ENCODE measurements around the gene LPO.

The LPO gene

GRCh38 chr17:58315750-58316149, 77.4 kb downstream of the LPO start:
- H3K36me3 ChIP-seq (replicated peaks), result no peaks in the 10 kb centered on the region
- DNase-seq, result no peak
- no peaks in the 10 kb centered on the region for H3K27me3 ChIP-seq (replicated peaks)
- no peak overlapping the region for H3K27ac ChIP-seq
- in situ Hi-C loops (cut with HindIII; ENCODE audit: low pct_ligation_motif_present, low sequenced_read_pairs), result no loop called here
- no peak for TF ChIP-seq CTCF (IDR thresholded peaks at IDR 0.05; ENCODE audit: low read depth, low read length, missing control alignments)
- H3K4me3 ChIP-seq (ENCODE audit: low read depth, low read length), result no peak overlapping the region

GRCh38 chr17:58316260-58316960, 78.0 kb downstream of the LPO start:
- H3K4me3 ChIP-seq (ENCODE audit: low read depth, low read length), result no peak overlapping the region
- TF ChIP-seq CTCF (IDR thresholded peaks at IDR 0.05; ENCODE audit: low read depth, low read length, missing control alignments), result no peak
- no peaks in the 10 kb centered on the region for H3K36me3 ChIP-seq (replicated peaks)
- H3K27me3 ChIP-seq (replicated peaks), result no peaks in the 10 kb centered on the region
- H3K27ac ChIP-seq, result no peak overlapping the region
- DNase-seq, result no peak
- in situ Hi-C loops (cut with HindIII; ENCODE audit: low pct_ligation_motif_present, low sequenced_read_pairs), result no loop called here

- TF ChIP-seq CTCF (IDR thresholded peaks at IDR 0.05; ENCODE audit: low read depth, low read length, missing control alignments), result peak; percentile 86
- H3K27me3 ChIP-seq (replicated peaks), result no peaks in the 10 kb centered on the region
- no peak overlapping the region for H3K27ac ChIP-seq
- H3K36me3 ChIP-seq (replicated peaks), result no peaks in the 10 kb centered on the region
- in situ Hi-C loops (cut with HindIII; ENCODE audit: low pct_ligation_motif_present, low sequenced_read_pairs), result no loop called here
- peak; percentile 39 for DNase-seq
- H3K4me3 ChIP-seq (ENCODE audit: low read depth, low read length), result no peak overlapping the region
These were observed 79.2 kb downstream of the LPO start for GRCh38 chr17:58317421-58318064.

- DNase-seq, result no peak
- in situ Hi-C loops (cut with HindIII; ENCODE audit: low pct_ligation_motif_present, low sequenced_read_pairs), result no loop called here
- Histone ChIP-seq H3K4me3 (ENCODE audit: low read depth, low read length) (no peak overlapping the region), H3K36me3 (replicated peaks) (no peaks in the 10 kb centered on the region), H3K27ac (no peak overlapping the region), H3K27me3 (replicated peaks) (no peaks in the 10 kb centered on the region)
- no peak for TF ChIP-seq CTCF (IDR thresholded peaks at IDR 0.05; ENCODE audit: low read depth, low read length, missing control alignments)
These were observed 79.7 kb downstream of the LPO start for GRCh38 chr17:58318065-58318481.
